Measurements from ENCODE around the gene HELB.

- TF ChIP-seq POLR2AphosphoS5 (IDR thresholded peaks at IDR 0.05), result no peak
- TF ChIP-seq CTCF (IDR thresholded peaks at IDR 0.05), result no peak
Measured at GRCh38 chr12:66387117-66387516, 84.8 kb downstream of the HELB start.
